HCT116 (cell line): ENCODE measurements around the gene ZNF780A. TPM values are rescaled to one million over a fixed set of nuclear protein-coding genes. Genes with fewer than 3 reads are reported as not detected.

Experiments used
- ATAC-seq: fragments of 200-7000 bp; cut with Tn5 transposase; 2 replicates; pipeline ENCODE4 v1.9.1; 2020; ENCODE audit warnings: mild to moderate bottlenecking, moderate library complexity
- BruUV-seq: library from RNA; stranded (reverse); fragments of 400-500 nt; replicated peaks from 2 replicates; lab custom pipeline; 2021; lab: Mats Ljungman, UMichigan
- CTCF ChIA-PET: fragments of 300-600 bp; sonication (Branson Sonifier 250); formaldehyde crosslinking; loops from one replicate; lab custom pipeline; 2021; ENCODE audit warnings: antibody characterized with exemption; lab: Charles Lee
- POLR2A ChIA-PET: fragments of 300-600, 350-600 bp; sonication (Branson Sonifier 250); formaldehyde crosslinking; loops from one replicate; lab custom pipeline; 2021; ENCODE audit warnings: antibody characterized with exemption; lab: Charles Lee
- RAD21 ChIA-PET, 2 experiments: fragments of 300-600 bp; sonication (Branson Sonifier 250); formaldehyde crosslinking; loops; one replicate each; lab custom pipeline; 2023; ENCODE audit warnings: low total read pairs in 2 of 2; ENCODE audit not compliant: uncharacterized antibody in 2 of 2, unreplicated experiment in 2 of 2, low non-redundant PET in 1 of 2; lab: Charles Lee
- DNase-seq: peaks from one replicate; pipeline ENCODE4 v3.0.0-alpha.2; 2010; ENCODE audit warnings: low read depth, low spot score
- H2AFZ ChIP-seq: fragments of 200-600 bp; shearing (Covaris generic), sonication (generic); 2 replicates; pipeline ENCODE4 v1.6.1; 2017; ENCODE audit warnings: low read depth, mixed run types, mixed read lengths, antibody characterized with exemption, low read length; ENCODE audit not compliant: poor library complexity, severe bottlenecking
- H3K27ac ChIP-seq: 2 replicates; pipeline ENCODE4 v1.5.1; 2012; ENCODE audit warnings: low read depth, low read length
- H3K27me3 ChIP-seq: fragments of 200-600 bp; sonication (generic); 2 replicates; pipeline ENCODE4 v1.6.1; 2016; ENCODE audit warnings: mixed run types, low read length, mixed read lengths; ENCODE audit not compliant: insufficient read depth
- H3K36me3 ChIP-seq, 2 experiments: fragments of 200-500 bp in 1 of 2; fragments of 200-600 bp in 1 of 2; sonication (Bioruptor generic) in 1 of 2; sonication (generic) in 1 of 2; 2 replicates each; pipeline versions ENCODE4 v1.5.1 to v1.6.1; 2014 to 2016; ENCODE audit warnings: low read length in 2 of 2, inconsistent platforms in 1 of 2, mixed read lengths in 1 of 2, mixed run types in 1 of 2; ENCODE audit not compliant: insufficient read depth in 2 of 2, control insufficient read depth in 1 of 2
- H3K4me1 ChIP-seq, 2 experiments: fragments of 200-600 bp in 1 of 2; sonication (generic) in 1 of 2; 2 replicates each; pipeline versions ENCODE4 v1.5.1 to v1.6.1; 2012 to 2017; ENCODE audit warnings: low read length in 2 of 2, inconsistent platforms in 1 of 2, mild to moderate bottlenecking in 1 of 2, mixed read lengths in 1 of 2, mixed run types in 1 of 2, moderate library complexity in 1 of 2; ENCODE audit not compliant: insufficient read depth in 2 of 2, control insufficient read depth in 1 of 2
- H3K4me2 ChIP-seq: fragments of 200-600 bp; sonication (generic); 2 replicates; pipeline ENCODE4 v1.6.1; 2017; ENCODE audit warnings: mixed run types, low read length, mixed read lengths
- H3K4me3 ChIP-seq, 2 experiments: fragments of 200-600 bp in 1 of 2; sonication (generic) in 1 of 2; replicated peaks in 1 of 2; 2 replicates each; pipeline ENCODE4 v1.5.1; 2011 to 2016; ENCODE audit warnings: low read length in 2 of 2, control low read depth in 1 of 2, low read depth in 1 of 2, mild to moderate bottlenecking in 1 of 2, mixed read lengths in 1 of 2, mixed run types in 1 of 2
- H3K79me2 ChIP-seq: fragments of 200-600 bp; sonication (generic); 2 replicates; pipeline ENCODE4 v1.6.1; 2017; ENCODE audit warnings: mild to moderate bottlenecking, mixed run types, low read length, moderate library complexity, mixed read lengths; ENCODE audit not compliant: insufficient read depth
- H3K9ac ChIP-seq: fragments of 200-600 bp; sonication (generic); 2 replicates; pipeline ENCODE4 v1.6.1; 2016; ENCODE audit warnings: low read length, mixed read lengths
- H3K9me2 ChIP-seq: fragments of 200-600 bp; sonication (generic), shearing (Covaris generic); 2 replicates; pipeline ENCODE4 v1.6.1; 2017; ENCODE audit warnings: mixed run types, mild to moderate bottlenecking, moderate library complexity; ENCODE audit not compliant: insufficient read depth
- H3K9me3 ChIP-seq, 2 experiments: fragments of 200-500 bp in 1 of 2; fragments of 200-600 bp in 1 of 2; sonication (Bioruptor generic) in 1 of 2; sonication (generic) in 1 of 2; 2 replicates each; pipeline ENCODE4 v1.6.1; 2014 to 2017; ENCODE audit warnings: low read length in 2 of 2, mixed read lengths in 2 of 2, inconsistent platforms in 1 of 2, low read depth in 1 of 2, mild to moderate bottlenecking in 1 of 2, mixed run types in 1 of 2, moderate library complexity in 1 of 2; ENCODE audit not compliant: control insufficient read depth in 1 of 2, insufficient read depth in 1 of 2
- H4K20me1 ChIP-seq: fragments of 200-600 bp; sonication (generic), shearing (Covaris generic); 2 replicates; pipeline ENCODE4 v1.6.1; 2017; ENCODE audit warnings: mixed run types, mild to moderate bottlenecking, moderate library complexity; ENCODE audit not compliant: insufficient read depth
- ATF3 ChIP-seq: IDR thresholded peaks from 2 replicates; pipeline ENCODE4 v1.6.1; 2012
- CBX3 ChIP-seq: IDR thresholded peaks from 2 replicates; pipeline ENCODE4 v1.6.1; 2012; ENCODE audit warnings: low read depth
- CTCF ChIP-seq, 3 experiments: fragments of 200-600 bp in 1 of 3; sonication (generic) in 1 of 3; IDR thresholded peaks in 2 of 3; conservative IDR thresholded peaks in 1 of 3; 2 replicates each; pipeline ENCODE4 v1.5.1; 2012 to 2017; ENCODE audit warnings: low read depth in 2 of 3, low read length in 2 of 3, antibody characterized with exemption in 1 of 3, borderline replicate concordance in 1 of 3, control low read depth in 1 of 3, mild to moderate bottlenecking in 1 of 3, mixed read lengths in 1 of 3, mixed run types in 1 of 3, moderate library complexity in 1 of 3; ENCODE audit not compliant: insufficient read depth in 1 of 3
- EGR1 ChIP-seq: IDR thresholded peaks from 2 replicates; pipeline ENCODE4 v1.6.1; 2012; ENCODE audit warnings: low read depth
- ELF1 ChIP-seq: IDR thresholded peaks from 2 replicates; pipeline ENCODE4 v1.6.1; 2012; ENCODE audit warnings: low read depth, borderline replicate concordance
- EZH2phosphoT487 ChIP-seq: fragments of 200-600 bp; IDR thresholded peaks from 2 replicates; pipeline ENCODE4 v1.6.1; 2018; ENCODE audit warnings: antibody characterized with exemption, borderline replicate concordance
- JUND ChIP-seq: IDR thresholded peaks from 2 replicates; pipeline ENCODE4 v1.6.1; 2012
- POLR2A ChIP-seq: IDR thresholded peaks from 2 replicates; pipeline ENCODE4 v1.7.0; 2011; ENCODE audit warnings: borderline replicate concordance; ENCODE audit not compliant: insufficient read depth, insufficient read length; ENCODE audit errors: extremely low read depth
- POLR2AphosphoS5 ChIP-seq: IDR thresholded peaks from 2 replicates; pipeline ENCODE4 v1.6.1; 2011; ENCODE audit warnings: mild to moderate bottlenecking, low read depth, low read length, moderate library complexity
- RAD21 ChIP-seq: IDR thresholded peaks from 2 replicates; pipeline ENCODE4 v1.6.1; 2012; ENCODE audit warnings: low read depth, mild to moderate bottlenecking
- REST ChIP-seq: IDR thresholded peaks from 2 replicates; pipeline ENCODE4 v1.6.1; 2012; ENCODE audit warnings: low read depth
- SIN3A ChIP-seq: IDR thresholded peaks from 2 replicates; pipeline ENCODE4 v1.6.1; 2012; ENCODE audit warnings: low read depth
- SP1 ChIP-seq: IDR thresholded peaks from 2 replicates; pipeline ENCODE4 v1.6.1; 2012; ENCODE audit warnings: low read depth
- SRF ChIP-seq: IDR thresholded peaks from 2 replicates; pipeline ENCODE4 v1.6.1; 2012; ENCODE audit warnings: low read depth
- TCF7L2 ChIP-seq: IDR thresholded peaks from 2 replicates; pipeline ENCODE4 v1.7.0; 2011; ENCODE audit warnings: borderline replicate concordance, inconsistent platforms; ENCODE audit not compliant: insufficient read depth, insufficient read length; ENCODE audit errors: extremely low read depth
- YY1 ChIP-seq: IDR thresholded peaks from 2 replicates; pipeline ENCODE4 v1.6.1; 2011; ENCODE audit warnings: low read length, low read depth, moderate library complexity, mild to moderate bottlenecking; ENCODE audit not compliant: insufficient replicate concordance; ENCODE audit errors: extremely low read depth
- ZBTB33 ChIP-seq: IDR thresholded peaks from 2 replicates; pipeline ENCODE4 v1.6.1; 2011; ENCODE audit warnings: mild to moderate bottlenecking, low read length, moderate library complexity; ENCODE audit not compliant: insufficient replicate concordance; ENCODE audit errors: extremely low read depth
- ZNF274 ChIP-seq: fragments of 200-500 bp; sonication (Bioruptor generic); IDR thresholded peaks from 2 replicates; pipeline ENCODE4 v1.6.1; 2014; ENCODE audit warnings: mild to moderate bottlenecking, low read depth, low read length, inconsistent platforms
- intact Hi-C: fragments of 100-400 bp; cut with micrococcal nuclease; formaldehyde crosslinking; loops from 2 replicates; pipeline ENCODE4 v1.10.0; 2022
- total RNA-seq: library from RNA; stranded (reverse); gene quantifications from one replicate; pipeline ENCODE4 v1.2.1, GENCODE V29; 2021; ENCODE audit not compliant: unreplicated experiment

Gene ZNF780A
- total RNA-seq, 1 experiment from 2014 or later, result 18.9 TPM

GRCh38 chr19:40133491-40133890 is 42.7 kb upstream of the ZNF780A start (continued):
- TF ChIP-seq TCF7L2 (no peak), CTCF (IDR thresholded peaks at IDR 0.05 in 2 of 3, conservative IDR thresholded peaks at IDR 0.05 in 1 of 3; ENCODE audit: borderline replicate concordance in 1 of 3, insufficient read depth in 1 of 3, low read depth in 2 of 3, low read length in 2 of 3) (no peak)

- BruUV-seq, result no TSS peak
- no peak for ATAC-seq
- Histone ChIP-seq H2AFZ (no peak overlapping the region), H3K9me3 (no peaks in the 10 kb centered on the region), H3K36me3 (no peaks in the 10 kb centered on the region), H3K79me2 (no peaks in the 10 kb centered on the region), H3K4me1 (no peaks in the 10 kb centered on the region), H3K4me3 (no peak overlapping the region), H3K9me2 (no peaks in the 10 kb centered on the region), H3K27ac (no peak overlapping the region), H3K4me2 (no peak overlapping the region), H4K20me1 (no peaks in the 10 kb centered on the region), H3K27me3 (0 out of 2 replicates have a peak, but pooled peaks cover 3% of the 10 kb centered on the region), H3K9ac (no peak overlapping the region)
- ChIA-PET POLR2A (no interaction called here), CTCF (no interaction called here), RAD21 (no interaction called here)
- no peak for TF ChIP-seq POLR2AphosphoS5
- TF ChIP-seq EGR1, result no peak
- TF ChIP-seq JUND, result no peak
- TF ChIP-seq ELF1, result no peak
- TF ChIP-seq POLR2A, result no peak
- TF ChIP-seq ZBTB33, result no peak
- TF ChIP-seq TCF7L2, result no peak
- TF ChIP-seq EZH2phosphoT487, result no peak
- no peak for TF ChIP-seq CBX3
- TF ChIP-seq ATF3, result no peak
- TF ChIP-seq SRF, result no peak
- TF ChIP-seq SP1, result no peak
- no peak for TF ChIP-seq ZNF274
- no peak for TF ChIP-seq YY1
- TF ChIP-seq SIN3A, result no peak
- TF ChIP-seq RAD21, result no peak
- no peak for TF ChIP-seq REST
- intact Hi-C loops, result no loop called here
- no peak for DNase-seq
Observed at GRCh38 chr19:40130013-40130412, 39.3 kb upstream of the ZNF780A start.
